Astrocyte (in vitro differentiated cells and primary cell): Measurements from ENCODE around the gene ZCWPW2. TPM values are rescaled to one million over a fixed set of nuclear protein-coding genes. Genes with fewer than 3 reads are reported as not detected.

Experiments used
- total RNA-seq: library from RNA; stranded (reverse); gene quantifications from 2 replicates; pipeline ENCODE4 v1.2.1, GENCODE V29; 2021

The ZCWPW2 gene
- total RNA-seq, 1 donor from 2014 or later, result 0.57 TPM

Other genes starting within 250 kb of the ZCWPW2 start
- gene CMC1, start 107.1 kb upstream of the ZCWPW2 start, total RNA-seq, result 10.3 and 13.4 TPM in 2 replicates
- gene AZI2, start 103 bp downstream of the ZCWPW2 start, total RNA-seq, result 91.9 and 99.1 TPM in 2 replicates